HG03342 (cell line): ENCODE results near the gene SLC35E1.

Experiments used
- ATAC-seq: cut with Tn5 transposase; IDR thresholded peaks from one replicate; pipeline ENCODE4 v1.9.1; 2021; ENCODE audit warnings: mild to moderate bottlenecking, moderate library complexity; ENCODE audit not compliant: unreplicated experiment

Gene SLC35E1

DNA sequence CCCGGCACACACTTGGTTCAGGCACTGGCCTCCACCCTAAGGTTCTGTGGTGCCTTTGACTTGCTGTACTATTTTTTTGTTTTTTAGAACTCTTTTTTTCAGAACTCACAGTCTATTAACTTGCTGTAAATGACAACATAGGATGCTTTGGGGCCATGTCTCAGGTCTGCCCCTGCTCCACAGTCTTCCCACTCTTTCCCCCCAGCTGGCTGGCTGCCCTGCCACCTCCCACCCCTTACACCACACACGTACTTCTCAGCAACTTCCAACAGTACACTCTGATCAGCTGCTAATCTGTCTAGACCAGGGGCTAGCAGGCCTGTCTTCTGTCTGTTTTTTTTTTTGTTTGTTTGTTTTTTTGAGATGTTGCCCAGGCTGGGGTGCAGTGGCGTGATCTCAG is 67.9 kb downstream of the SLC35E1 start:
- ATAC-seq, result no peak
